ENCODE data around the gene ID4. TPM values are rescaled to one million over a fixed set of nuclear protein-coding genes. Genes with fewer than 3 reads are reported as not detected.

Gene ID4
- total RNA-seq, 4 donors from 2014 or later, result 5.7 to 54.7 (median 9.7) TPM

DNA sequence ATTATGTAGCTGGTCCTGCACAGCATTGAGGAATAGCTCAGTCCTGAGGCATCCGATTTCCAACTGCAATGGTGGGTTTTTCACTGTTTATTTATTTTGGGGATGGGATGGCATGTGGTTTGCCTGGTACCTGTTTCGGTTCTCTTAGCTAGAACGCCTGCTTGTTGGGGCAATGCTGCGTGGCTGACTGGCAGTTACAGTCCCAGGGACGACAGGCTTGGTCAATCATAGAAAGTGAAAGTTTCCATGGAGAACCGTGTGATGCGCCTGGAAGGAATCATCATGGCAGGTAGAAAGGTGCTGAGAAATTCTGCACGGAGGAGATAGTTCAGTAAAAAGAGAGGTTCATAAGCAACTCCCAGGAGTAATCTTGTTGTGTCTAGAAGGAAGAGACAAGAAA lies 18.4 kb downstream of the ID4 start:
- DNase-seq, result no peak
- no peak overlapping the region for H3K27ac ChIP-seq
- no peaks in the 10 kb centered on the region for H3K9me3 ChIP-seq
- 74 to 89% methylated on average over 3 to 8 of the region's 8 CpGs for WGBS, 2 donors (ENCODE audit: low coverage in 1 of 2)
- peaks cover 0 to 8% (median 5%) of the 10 kb centered on the region in 4 donors for H3K4me1 ChIP-seq
- no peak overlapping the region for H3K4me3 ChIP-seq
- H3K27me3 ChIP-seq, result no peaks in the 10 kb centered on the region
- intact Hi-C loops (cut with DNase I; ENCODE audit: low total_unique reads), result loop anchor here (10.0 kb wide), 1 partner anchor 1111 kb away; no protein-coding TSS in a partner anchor
- TF ChIP-seq POLR2AphosphoS5 (IDR thresholded peaks at IDR 0.05), result no peak
- no peak for TF ChIP-seq POLR2A (IDR thresholded peaks at IDR 0.05)
- TF ChIP-seq EP300 (IDR thresholded peaks at IDR 0.05; ENCODE audit: low read depth), result no peak
- TF ChIP-seq, protein P1, sequence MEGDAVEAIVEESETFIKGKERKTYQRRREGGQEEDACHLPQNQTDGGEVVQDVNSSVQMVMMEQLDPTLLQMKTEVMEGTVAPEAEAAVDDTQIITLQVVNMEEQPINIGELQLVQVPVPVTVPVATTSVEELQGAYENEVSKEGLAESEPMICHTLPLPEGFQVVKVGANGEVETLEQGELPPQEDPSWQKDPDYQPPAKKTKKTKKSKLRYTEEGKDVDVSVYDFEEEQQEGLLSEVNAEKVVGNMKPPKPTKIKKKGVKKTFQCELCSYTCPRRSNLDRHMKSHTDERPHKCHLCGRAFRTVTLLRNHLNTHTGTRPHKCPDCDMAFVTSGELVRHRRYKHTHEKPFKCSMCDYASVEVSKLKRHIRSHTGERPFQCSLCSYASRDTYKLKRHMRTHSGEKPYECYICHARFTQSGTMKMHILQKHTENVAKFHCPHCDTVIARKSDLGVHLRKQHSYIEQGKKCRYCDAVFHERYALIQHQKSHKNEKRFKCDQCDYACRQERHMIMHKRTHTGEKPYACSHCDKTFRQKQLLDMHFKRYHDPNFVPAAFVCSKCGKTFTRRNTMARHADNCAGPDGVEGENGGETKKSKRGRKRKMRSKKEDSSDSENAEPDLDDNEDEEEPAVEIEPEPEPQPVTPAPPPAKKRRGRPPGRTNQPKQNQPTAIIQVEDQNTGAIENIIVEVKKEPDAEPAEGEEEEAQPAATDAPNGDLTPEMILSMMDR (IDR thresholded peaks at IDR 0.05), result no peak
- in situ Hi-C loops (cut with MboI; ENCODE audit: low pct_ligation_motif_present in 1 of 4, low pct_unique_long_range_greater_than_20kb in 1 of 4, low sequenced_read_pairs in 3 of 4), result loop anchor here in 3 of 4 donors (25.0 kb wide), 2 partner anchors 843 to 868 kb away; no protein-coding TSS in a partner anchor
- H3K36me3 ChIP-seq, result no peaks in the 10 kb centered on the region

DNA sequence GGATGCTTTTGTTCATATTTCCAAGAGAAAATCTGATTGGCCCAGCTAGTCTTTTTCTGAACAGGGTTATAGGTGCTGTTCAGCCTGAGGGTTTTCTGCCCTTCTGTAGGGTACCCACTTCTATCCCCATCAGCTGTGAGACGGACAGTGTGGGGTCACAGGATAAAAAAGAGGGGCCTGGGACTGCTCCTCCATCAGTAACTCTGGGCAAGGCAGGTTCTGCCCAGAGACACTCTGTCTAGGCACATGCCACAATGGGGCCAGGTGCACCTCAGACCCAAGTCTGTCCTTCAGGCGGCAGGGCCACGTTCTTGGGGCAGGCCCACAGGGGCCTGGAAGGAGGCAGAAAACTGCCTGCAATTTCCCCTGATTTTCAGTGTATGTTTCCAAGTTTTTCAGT lies 20.0 kb downstream of the ID4 start:
- no peaks in the 10 kb centered on the region for H3K36me3 ChIP-seq
- DNase-seq, result no peak
- TF ChIP-seq EP300 (IDR thresholded peaks at IDR 0.05; ENCODE audit: low read depth), result no peak
- TF ChIP-seq, protein P1 (IDR thresholded peaks at IDR 0.05), result no peak
- TF ChIP-seq POLR2A (IDR thresholded peaks at IDR 0.05), result no peak
- TF ChIP-seq POLR2AphosphoS5 (IDR thresholded peaks at IDR 0.05), result no peak
- no peaks in the 10 kb centered on the region for H3K27me3 ChIP-seq
- no peak overlapping the region for H3K4me3 ChIP-seq
- no peak overlapping the region for H3K27ac ChIP-seq
- H3K4me1 ChIP-seq, result peaks cover 0 to 6% (median 2%) of the 10 kb centered on the region in 4 donors
- no peaks in the 10 kb centered on the region for H3K9me3 ChIP-seq
- intact Hi-C loops (cut with DNase I; ENCODE audit: low total_unique reads), result loop anchor here (10.0 kb wide), 1 partner anchor 1112 kb away; no protein-coding TSS in a partner anchor
- 85 to 94% methylated on average over 2 to 3 of the region's 3 CpGs for WGBS, 2 donors (ENCODE audit: low coverage in 1 of 2)
- in situ Hi-C loops (cut with MboI; ENCODE audit: low pct_ligation_motif_present in 1 of 4, low pct_unique_long_range_greater_than_20kb in 1 of 4, low sequenced_read_pairs in 3 of 4), result loop anchor here in 3 of 4 donors (25.0 kb wide), 2 partner anchors 845 to 870 kb away; no protein-coding TSS in a partner anchor

DNA sequence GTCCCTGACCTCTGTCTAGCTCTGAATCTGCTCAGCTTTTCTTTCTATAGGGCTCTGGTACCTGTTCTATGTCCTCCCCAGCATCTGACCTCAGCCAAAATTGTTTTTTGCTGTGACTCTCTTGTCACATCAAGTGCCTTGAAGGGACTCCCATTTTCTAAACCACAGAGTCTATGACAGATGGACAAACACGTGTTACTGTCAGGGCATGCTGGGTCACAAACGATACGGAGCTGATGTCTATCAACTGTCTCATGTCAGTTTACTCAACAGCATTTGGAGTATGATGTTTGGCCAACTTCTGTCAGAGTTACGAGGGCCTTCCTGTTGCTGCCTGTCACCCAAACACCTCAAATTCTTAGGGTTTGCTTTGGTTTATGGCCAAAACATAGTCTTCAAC lies 20.5 kb downstream of the ID4 start:
- peaks cover 0 to 6% (median 2%) of the 10 kb centered on the region in 4 donors for H3K4me1 ChIP-seq
- no peak overlapping the region for H3K27ac ChIP-seq
- 76% methylated on average over 4 of the region's 4 CpGs; no CpG with 5 or more reads in 1 of the 2 donors for WGBS, 2 donors (ENCODE audit: low coverage in 1 of 2)
- intact Hi-C loops (cut with DNase I; ENCODE audit: low total_unique reads), result loop anchor here (10.0 kb wide), 1 partner anchor 1113 kb away; no protein-coding TSS in a partner anchor
- no peaks in the 10 kb centered on the region for H3K27me3 ChIP-seq
- no peaks in the 10 kb centered on the region for H3K36me3 ChIP-seq
- no peak for DNase-seq
- no peak overlapping the region for H3K4me3 ChIP-seq
- no peaks in the 10 kb centered on the region for H3K9me3 ChIP-seq
- in situ Hi-C loops (cut with MboI; ENCODE audit: low pct_ligation_motif_present in 1 of 4, low pct_unique_long_range_greater_than_20kb in 1 of 4, low sequenced_read_pairs in 3 of 4), result loop anchor here in 3 of 4 donors (25.0 kb wide), 2 partner anchors 845 to 870 kb away; no protein-coding TSS in a partner anchor
- TF ChIP-seq POLR2A (IDR thresholded peaks at IDR 0.05) (no peak), EP300 (IDR thresholded peaks at IDR 0.05; ENCODE audit: low read depth) (no peak), POLR2AphosphoS5 (IDR thresholded peaks at IDR 0.05) (no peak)
- TF ChIP-seq, protein P1 (IDR thresholded peaks at IDR 0.05), result no peak

DNA sequence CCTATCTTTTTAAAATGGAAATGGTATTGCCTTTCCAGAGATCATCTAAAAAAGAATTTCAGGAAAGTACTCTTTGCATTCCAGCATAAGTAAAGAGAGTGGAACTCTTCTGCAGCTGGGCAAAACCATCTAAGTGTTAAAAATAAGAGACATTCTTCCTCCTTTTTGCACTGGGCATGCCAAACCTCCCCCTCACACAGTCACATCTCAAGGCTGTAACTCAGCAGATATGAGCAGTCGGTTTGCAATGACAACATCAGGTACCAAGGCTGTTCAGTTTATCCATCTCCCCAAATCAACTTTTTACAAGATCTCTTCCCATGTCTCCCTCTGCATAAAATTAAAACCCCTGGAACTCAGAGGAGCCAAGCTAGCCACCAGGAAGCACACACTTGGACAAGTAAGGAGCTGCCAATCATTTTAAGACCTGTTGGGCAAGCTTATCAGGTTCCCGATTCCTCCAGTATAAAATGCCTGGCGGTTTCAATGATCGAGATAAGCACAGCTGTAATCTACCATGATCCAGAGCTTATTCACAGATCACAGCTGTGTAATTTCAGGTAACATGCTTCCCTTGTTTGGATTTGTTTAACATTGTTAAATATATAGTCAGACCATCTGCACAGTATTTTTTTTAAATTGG lies 23.2 kb downstream of the ID4 start:
- H3K36me3 ChIP-seq, result no peaks in the 10 kb centered on the region
- TF ChIP-seq POLR2AphosphoS5 (IDR thresholded peaks at IDR 0.05) (no peak), EP300 (IDR thresholded peaks at IDR 0.05; ENCODE audit: low read depth) (no peak), POLR2A (IDR thresholded peaks at IDR 0.05) (no peak)
- TF ChIP-seq, protein P1 (IDR thresholded peaks at IDR 0.05), result no peak
- in situ Hi-C loops (cut with MboI; ENCODE audit: low pct_ligation_motif_present in 1 of 4, low pct_unique_long_range_greater_than_20kb in 1 of 4, low sequenced_read_pairs in 3 of 4), result loop anchor here in 3 of 4 donors (25.0 kb wide), 2 partner anchors 848 to 873 kb away; no protein-coding TSS in a partner anchor
- H3K4me3 ChIP-seq, result no peak overlapping the region
- no peaks in the 10 kb centered on the region for H3K27me3 ChIP-seq
- DNase-seq, result peak; percentile 45
- peaks cover 0 to 6% (median 2%) of the 10 kb centered on the region in 4 donors for H3K4me1 ChIP-seq
- no peak overlapping the region for H3K27ac ChIP-seq
- no peaks in the 10 kb centered on the region for H3K9me3 ChIP-seq
- intact Hi-C loops (cut with DNase I; ENCODE audit: low total_unique reads), result no loop called here
- 39 to 56% methylated on average over 4 of the region's 4 CpGs for WGBS, 2 donors (ENCODE audit: low coverage in 1 of 2)
